Subcutaneous adipose tissue (tissue), 4 donors: ENCODE data around the gene PRR5L. TPM values are rescaled to one million over a fixed set of nuclear protein-coding genes. Genes with fewer than 3 reads are reported as not detected.

Experiments
- total RNA-seq, 4 donors: library from RNA; depleted of rRNA; stranded (reverse); fragments of >200 nt; gene quantifications; one replicate each; pipeline ENCODE4 v1.1.0, GENCODE V29; 2016
- TF ChIP-seq, protein P1 (sequence below): fragments of 450-650 bp; IDR thresholded peaks from one replicate; pipeline ENCODE4 v1.5.1; 2016; ENCODE audit warnings: low read depth, mild to moderate bottlenecking, control low read depth, antibody characterized with exemption, moderate library complexity

PRR5L gene
- total RNA-seq, 4 donors from 2014 or later, result 10.6 to 24.8 (median 12.9) TPM

DNA sequence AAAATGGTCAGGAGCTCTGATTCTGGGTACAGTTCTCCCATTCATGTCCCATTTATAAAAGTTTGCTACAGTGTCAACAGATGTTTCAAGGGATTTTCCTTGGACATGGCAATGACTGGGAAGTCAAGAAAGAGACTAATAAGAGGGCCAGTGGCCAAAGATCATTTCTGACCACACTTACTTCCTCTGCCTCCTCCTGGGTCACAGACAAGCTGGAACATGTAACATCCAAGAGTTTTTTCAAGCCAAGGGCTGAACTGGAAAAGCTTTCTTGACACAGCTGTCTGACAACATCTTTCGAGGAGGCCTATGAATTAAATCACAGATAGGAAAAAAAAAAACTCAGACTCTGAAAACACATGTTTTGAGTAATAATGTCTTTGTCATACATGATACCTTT, 15.6 kb upstream of the PRR5L start:
- TF ChIP-seq, protein P1, sequence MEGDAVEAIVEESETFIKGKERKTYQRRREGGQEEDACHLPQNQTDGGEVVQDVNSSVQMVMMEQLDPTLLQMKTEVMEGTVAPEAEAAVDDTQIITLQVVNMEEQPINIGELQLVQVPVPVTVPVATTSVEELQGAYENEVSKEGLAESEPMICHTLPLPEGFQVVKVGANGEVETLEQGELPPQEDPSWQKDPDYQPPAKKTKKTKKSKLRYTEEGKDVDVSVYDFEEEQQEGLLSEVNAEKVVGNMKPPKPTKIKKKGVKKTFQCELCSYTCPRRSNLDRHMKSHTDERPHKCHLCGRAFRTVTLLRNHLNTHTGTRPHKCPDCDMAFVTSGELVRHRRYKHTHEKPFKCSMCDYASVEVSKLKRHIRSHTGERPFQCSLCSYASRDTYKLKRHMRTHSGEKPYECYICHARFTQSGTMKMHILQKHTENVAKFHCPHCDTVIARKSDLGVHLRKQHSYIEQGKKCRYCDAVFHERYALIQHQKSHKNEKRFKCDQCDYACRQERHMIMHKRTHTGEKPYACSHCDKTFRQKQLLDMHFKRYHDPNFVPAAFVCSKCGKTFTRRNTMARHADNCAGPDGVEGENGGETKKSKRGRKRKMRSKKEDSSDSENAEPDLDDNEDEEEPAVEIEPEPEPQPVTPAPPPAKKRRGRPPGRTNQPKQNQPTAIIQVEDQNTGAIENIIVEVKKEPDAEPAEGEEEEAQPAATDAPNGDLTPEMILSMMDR, result no peak

- TF ChIP-seq, protein P1, result no peak
Measured at GRCh38 chr11:36281850-36282249, 14.2 kb upstream of the PRR5L start.

GRCh38 chr11:36282926-36283325, 13.2 kb upstream of the PRR5L start:
- TF ChIP-seq, protein P1, result no peak

DNA sequence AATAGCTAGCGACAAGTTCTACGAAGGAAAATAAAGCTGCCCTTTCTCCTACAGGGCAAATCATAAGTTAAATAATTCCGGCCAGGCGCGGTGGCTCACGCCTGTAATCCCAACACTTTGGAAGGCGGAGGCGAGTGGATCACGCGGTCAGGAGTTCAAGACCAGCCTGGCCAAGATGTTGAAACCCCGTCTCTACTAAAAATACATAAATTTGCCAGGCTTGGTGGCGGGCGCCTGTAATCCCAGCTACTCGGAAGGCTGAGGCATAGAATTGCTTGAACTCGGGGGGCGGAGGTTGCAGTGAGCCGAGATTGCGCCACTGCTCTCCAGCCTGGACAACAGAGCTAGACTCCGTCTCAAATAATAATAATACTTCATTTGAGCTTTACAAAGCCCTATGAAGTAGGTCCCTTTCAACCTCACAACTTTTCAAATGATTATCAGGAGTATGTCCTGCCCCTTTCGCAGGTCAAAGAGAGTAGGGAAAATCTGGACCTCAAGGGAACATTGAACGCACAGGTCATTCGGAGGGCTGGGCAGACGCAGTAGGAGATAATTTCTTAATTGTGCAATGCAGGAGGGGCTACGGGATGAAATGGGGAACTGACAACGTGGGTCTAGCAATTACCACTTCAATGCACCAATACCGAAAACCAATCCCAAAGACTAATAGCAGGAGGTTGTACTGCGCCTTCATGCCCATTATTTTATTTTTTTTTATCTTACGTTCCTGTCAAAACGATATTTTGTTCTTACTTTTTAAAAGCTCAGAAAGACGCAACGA, 7.5 kb upstream of the PRR5L start:
- TF ChIP-seq, protein P1, result no peak

DNA sequence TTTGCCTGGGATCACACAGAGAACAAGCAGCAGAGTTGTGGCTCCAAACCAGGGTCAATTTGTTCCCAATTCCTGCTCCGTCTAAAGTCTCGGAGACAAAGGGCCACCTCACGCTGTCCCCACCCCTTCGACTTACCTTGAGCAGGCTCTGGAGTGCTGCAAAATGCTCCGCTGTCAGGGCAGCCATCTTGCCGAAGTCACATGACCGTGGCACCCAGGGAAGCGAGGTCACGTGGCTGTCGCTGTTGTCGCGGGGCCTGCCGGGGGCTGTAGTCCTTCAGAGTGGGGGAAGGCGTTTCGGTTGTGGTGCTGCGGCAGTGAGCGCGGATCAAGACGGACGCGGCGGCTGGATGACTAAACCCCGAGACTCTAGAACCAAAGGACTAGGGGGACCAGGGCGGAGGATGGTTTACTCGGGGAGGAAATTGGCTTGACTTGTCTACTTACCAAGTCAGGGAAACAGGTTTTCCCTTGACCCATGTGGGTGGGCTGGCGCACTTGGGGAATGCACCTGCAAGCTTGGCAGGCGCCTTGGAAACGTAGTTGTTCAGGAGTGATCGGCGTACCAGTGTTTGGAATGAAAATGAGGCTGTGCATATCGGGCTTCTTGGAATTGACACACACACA, 6.7 kb upstream of the PRR5L start, which contains the start of gene COMMD9:
Gene COMMD9, minus strand, starts transcription at position 199 of the 627 bp plus-strand sequence. Its CDS starts 12 bp downstream, at position 187.
- TF ChIP-seq, protein P1, result no peak

DNA sequence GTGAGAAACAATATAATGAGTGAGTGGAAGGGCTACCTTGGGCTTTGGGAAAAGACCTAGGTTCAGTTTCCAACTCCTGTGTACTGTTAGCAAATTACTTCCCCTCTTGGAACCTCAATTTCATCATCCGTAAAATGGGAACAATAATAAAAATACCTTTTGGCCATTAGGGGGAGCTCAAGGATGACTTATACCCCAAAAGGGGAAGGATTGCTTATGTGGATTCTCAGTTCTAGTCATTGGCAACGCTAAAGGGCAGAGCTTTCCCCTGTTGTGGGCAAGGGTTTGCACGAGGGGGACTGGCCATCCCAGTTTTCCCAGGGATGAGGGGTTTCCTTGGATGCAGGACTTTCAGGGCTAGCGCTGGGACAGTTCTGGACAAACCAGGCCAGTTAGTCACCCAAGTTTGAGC, 3.8 kb upstream of the PRR5L start:
- TF ChIP-seq, protein P1, result no peak

DNA sequence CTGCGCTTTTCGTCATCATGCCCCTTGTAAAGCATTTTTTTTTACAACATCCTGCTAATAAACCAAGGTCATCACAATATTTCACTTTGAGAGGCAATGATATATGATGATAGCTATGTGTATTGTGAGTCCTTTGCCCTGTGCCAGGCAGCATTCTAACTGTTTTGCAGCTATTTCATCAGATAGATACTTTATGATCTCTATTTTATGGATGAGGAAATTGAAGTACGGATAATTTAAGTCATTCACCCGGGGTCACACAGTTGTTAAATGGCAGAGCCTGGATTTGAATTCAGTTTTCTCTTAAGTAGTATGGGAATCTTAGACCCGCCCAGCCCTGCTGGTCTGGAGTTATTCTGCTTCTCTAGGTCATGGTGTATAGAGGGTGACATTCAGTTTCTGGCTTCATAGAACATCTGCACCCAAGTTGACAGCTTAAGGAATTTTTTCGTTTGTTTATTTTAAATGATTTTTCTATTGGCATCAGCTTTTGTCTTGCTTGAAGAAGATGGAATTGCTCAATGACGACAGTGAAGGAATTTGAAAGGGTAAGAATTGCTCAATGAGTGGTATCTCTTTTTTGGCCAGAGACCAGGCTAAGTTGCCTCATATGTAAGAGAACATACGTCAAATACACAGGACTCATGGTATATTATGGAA, 926 bp downstream of the PRR5L start:
- TF ChIP-seq, protein P1, result no peak
